H9 (cell line): ENCODE measurements around the gene DACT2. TPM values are rescaled to one million over a fixed set of nuclear protein-coding genes. Genes with fewer than 3 reads are reported as not detected.

Experiments
- DNase-seq: peaks from one replicate; pipeline ENCODE4 v3.0.0-alpha.2; 2017
- H2AFZ ChIP-seq: one replicate; pipeline ENCODE4 v1.6.1; 2013; ENCODE audit warnings: mild to moderate bottlenecking, low read length, control low read depth, moderate library complexity
- H2AK5ac ChIP-seq: 2 replicates; pipeline ENCODE4 v1.6.1; 2013; ENCODE audit warnings: low read length, control low read depth, mixed read lengths; ENCODE audit not compliant: insufficient read length
- H2BK120ac ChIP-seq: one replicate; pipeline ENCODE4 v1.6.1; 2013; ENCODE audit warnings: low read depth, mild to moderate bottlenecking, low read length, control low read depth, inconsistent platforms; ENCODE audit not compliant: poor library complexity, severe bottlenecking
- H2BK12ac ChIP-seq: 2 replicates; pipeline ENCODE4 v1.6.1; 2013; ENCODE audit warnings: low read length, control low read depth, mixed read lengths, low read depth; ENCODE audit not compliant: insufficient read length
- H2BK15ac ChIP-seq: 2 replicates; pipeline ENCODE4 v1.6.1; 2013; ENCODE audit warnings: low read depth, low read length, control low read depth
- H2BK20ac ChIP-seq: one replicate; pipeline ENCODE4 v1.6.1; 2013; ENCODE audit warnings: low read depth, mild to moderate bottlenecking, low read length, control low read depth, inconsistent platforms; ENCODE audit not compliant: poor library complexity, severe bottlenecking
- H2BK5ac ChIP-seq: 2 replicates; pipeline ENCODE4 v1.6.1; 2013; ENCODE audit warnings: low read length, control low read depth, mixed read lengths; ENCODE audit not compliant: insufficient read length
- H3K14ac ChIP-seq: 2 replicates; pipeline ENCODE4 v1.6.1; 2013; ENCODE audit warnings: low read length, control low read depth; ENCODE audit not compliant: insufficient read depth
- H3K18ac ChIP-seq: 2 replicates; pipeline ENCODE4 v1.6.1; 2013; ENCODE audit warnings: low read depth, mild to moderate bottlenecking, mixed read lengths, low read length, control low read depth; ENCODE audit not compliant: insufficient read length
- H3K23ac ChIP-seq: 2 replicates; pipeline ENCODE4 v1.6.1; 2013; ENCODE audit warnings: low read length, control low read depth, mixed read lengths, low read depth; ENCODE audit not compliant: insufficient read length
- H3K23me2 ChIP-seq: 2 replicates; pipeline ENCODE4 v1.6.1; 2013; ENCODE audit warnings: low read depth, mild to moderate bottlenecking, mixed read lengths, low read length, control low read depth; ENCODE audit not compliant: insufficient read length, poor library complexity, severe bottlenecking
- H3K27ac ChIP-seq: 2 replicates; pipeline ENCODE4 v1.5.1; 2013; ENCODE audit warnings: low read length, control low read depth, mixed read lengths, low read depth; ENCODE audit not compliant: insufficient read length
- H3K27me3 ChIP-seq: 2 replicates; pipeline ENCODE4 v1.6.1; 2013; ENCODE audit warnings: low read length, control low read depth, inconsistent platforms; ENCODE audit not compliant: insufficient read depth
- H3K4ac ChIP-seq: 2 replicates; pipeline ENCODE4 v1.6.1; 2013; ENCODE audit warnings: low read depth, mild to moderate bottlenecking, control low read depth, inconsistent platforms, low read length, moderate library complexity
- H3K4me1 ChIP-seq: 2 replicates; pipeline ENCODE4 v1.6.1; 2013; ENCODE audit warnings: low read length, control low read depth, inconsistent platforms; ENCODE audit not compliant: insufficient read depth
- H3K4me2 ChIP-seq: 2 replicates; pipeline ENCODE4 v1.6.1; 2013; ENCODE audit warnings: low read length, control low read depth, mixed read lengths; ENCODE audit not compliant: insufficient read length, insufficient read depth
- H3K56ac ChIP-seq: 2 replicates; pipeline ENCODE4 v1.6.1; 2013; ENCODE audit warnings: low read depth, mild to moderate bottlenecking, mixed read lengths, low read length, control low read depth; ENCODE audit not compliant: insufficient read length
- H3K79me1 ChIP-seq: 2 replicates; pipeline ENCODE4 v1.6.1; 2013; ENCODE audit warnings: low read depth, mild to moderate bottlenecking, moderate library complexity, low read length, control low read depth, inconsistent platforms; ENCODE audit not compliant: insufficient read depth, poor library complexity, severe bottlenecking
- H3K79me2 ChIP-seq: 2 replicates; pipeline ENCODE4 v1.6.1; 2013; ENCODE audit warnings: low read length, control low read depth, inconsistent platforms; ENCODE audit not compliant: insufficient read depth
- H3K9ac ChIP-seq: 2 replicates; pipeline ENCODE4 v1.6.1; 2013; ENCODE audit warnings: low read length, control low read depth, mixed read lengths; ENCODE audit not compliant: insufficient read length; ENCODE audit errors: extremely low read depth
- H3K9me3 ChIP-seq: one replicate; pipeline ENCODE4 v1.6.1; 2013; ENCODE audit warnings: low read depth, low read length, inconsistent platforms; ENCODE audit not compliant: control insufficient read depth
- H3T11ph ChIP-seq: one replicate; pipeline ENCODE4 v1.6.1; 2013; ENCODE audit warnings: mild to moderate bottlenecking, low read length, control low read depth, inconsistent platforms
- H4K20me1 ChIP-seq: one replicate; pipeline ENCODE4 v1.6.1; 2013; ENCODE audit not compliant: control insufficient read depth, insufficient read length, insufficient read depth
- H4K5ac ChIP-seq: 2 replicates; pipeline ENCODE4 v1.6.1; 2013; ENCODE audit warnings: low read depth, mild to moderate bottlenecking, mixed read lengths, low read length, control low read depth; ENCODE audit not compliant: insufficient read length
- H4K8ac ChIP-seq: replicated peaks from 2 replicates; pipeline ENCODE4 v1.6.1; 2013; ENCODE audit warnings: low read length, control low read depth, mixed read lengths, low read depth; ENCODE audit not compliant: insufficient read length
- H4K91ac ChIP-seq: 2 replicates; pipeline ENCODE4 v1.6.1; 2013; ENCODE audit warnings: low read depth, mild to moderate bottlenecking, moderate library complexity, mixed read lengths, low read length, control low read depth; ENCODE audit not compliant: insufficient read length
- H3K27ac Mint-ChIP-seq, 3 experiments: 2 replicates in 2 of 3; 3 replicates in 1 of 3; pipeline ENCODE4 v1.8.0; 2020 to 2021; ENCODE audit warnings: mixed read lengths in 3 of 3, mild to moderate bottlenecking in 1 of 3, moderate library complexity in 1 of 3
- H3K27me3 Mint-ChIP-seq: 2 replicates; pipeline ENCODE4 v1.8.0; 2021; ENCODE audit warnings: low read depth, mild to moderate bottlenecking, moderate library complexity, mixed read lengths
- H3K36me3 Mint-ChIP-seq, 3 experiments: 2 replicates in 2 of 3; 3 replicates in 1 of 3; pipeline ENCODE4 v1.8.0; 2020 to 2021; ENCODE audit warnings: low read depth in 3 of 3, mixed read lengths in 3 of 3; ENCODE audit not compliant: insufficient read depth in 1 of 3
- H3K4me1 Mint-ChIP-seq, 2 experiments: 2 replicates each; pipeline ENCODE4 v1.8.0; 2020; ENCODE audit warnings: mixed read lengths in 2 of 2
- H3K4me3 Mint-ChIP-seq, 2 experiments: 2 replicates in 1 of 2; 3 replicates in 1 of 2; pipeline ENCODE4 v1.8.0; 2020 to 2021; ENCODE audit warnings: mild to moderate bottlenecking in 2 of 2, mixed read lengths in 2 of 2, moderate library complexity in 1 of 2
- H3K9me3 Mint-ChIP-seq, 2 experiments: 2 replicates in 1 of 2; 3 replicates in 1 of 2; pipeline ENCODE4 v1.8.0; 2020; ENCODE audit warnings: mild to moderate bottlenecking in 2 of 2, mixed read lengths in 2 of 2, moderate library complexity in 1 of 2
- CTCF ChIP-seq: fragments of 200-600 bp; sonication (generic); conservative IDR thresholded peaks from 3 replicates; pipeline ENCODE4 v1.8.0; 2021; ENCODE audit warnings: antibody characterized with exemption, mild to moderate bottlenecking
- WGBS: extraction: QIAGEN DNeasy Blood & Tissue Kit; methylation state at CpG from one replicate; pipeline ENCODE4 v1.1.7; 2013; ENCODE audit warnings: missing lambda C conversion rate, low lambda C conversion rate, mixed read lengths; ENCODE audit not compliant: insufficient read length; ENCODE audit errors: extremely low coverage; 5-methylcytosine and 5-hydroxymethylcytosine counted together
- total RNA-seq: library from RNA; stranded (reverse); gene quantifications from 2 replicates; pipeline ENCODE4 v1.2.1, GENCODE V29; 2021

DACT2 gene
- total RNA-seq, 1 experiment from 2014 or later = 1.8 TPM

- no peak overlapping the region for H3K27ac Mint-ChIP-seq
- no peak overlapping the region for H4K8ac ChIP-seq
- no peaks in the 10 kb centered on the region for H4K20me1 ChIP-seq
- no peak overlapping the region for H2BK5ac ChIP-seq
- no peak overlapping the region for H3K9ac ChIP-seq
- no peak overlapping the region for H3K14ac ChIP-seq
- peaks cover 13 to 18% of the 10 kb centered on the region in 2 experiments for H3K4me1 Mint-ChIP-seq
- DNase-seq = no peak
- no peak overlapping the region for H2AK5ac ChIP-seq
- H2BK15ac ChIP-seq = no peak overlapping the region
- no peak overlapping the region for H3K18ac ChIP-seq
- no peaks in the 10 kb centered on the region for H3K79me1 ChIP-seq
- TF ChIP-seq CTCF = no peak
- H3K56ac ChIP-seq = no peak overlapping the region
- no peak overlapping the region for H2BK20ac ChIP-seq
- no peaks in the 10 kb centered on the region for H3K9me3 ChIP-seq
- H3K4me1 ChIP-seq = no peaks in the 10 kb centered on the region
- no peak overlapping the region for H4K5ac ChIP-seq
- no peaks in the 10 kb centered on the region; a peak in 1 of 7 replicates for H3K36me3 Mint-ChIP-seq
- H3K4me2 ChIP-seq = no peak overlapping the region
- H3K23me2 ChIP-seq = no peaks in the 10 kb centered on the region
- H3K79me2 ChIP-seq = no peaks in the 10 kb centered on the region
- no CpG with 5 or more reads among the region's 33 CpGs for WGBS
- no peak overlapping the region for H2BK12ac ChIP-seq
- H3T11ph ChIP-seq = no peak overlapping the region
- no peaks in the 10 kb centered on the region; a peak in 1 of 5 replicates for H3K9me3 Mint-ChIP-seq
- no peak overlapping the region for H4K91ac ChIP-seq
- no peak overlapping the region for H2AFZ ChIP-seq
- no peak overlapping the region for H3K23ac ChIP-seq
- H3K4ac ChIP-seq = no peak overlapping the region
- H3K27me3 ChIP-seq = no peaks in the 10 kb centered on the region
- H3K27ac ChIP-seq = no peak overlapping the region
- H2BK120ac ChIP-seq = no peak overlapping the region
- peaks cover 6% of the 10 kb centered on the region for H3K27me3 Mint-ChIP-seq
- no peak overlapping the region for H3K4me3 Mint-ChIP-seq
Observed at GRCh38 chr6:168345896-168346754, 26.5 kb upstream of the DACT2 start.
